Hepatocyte (in vitro differentiated cells): ENCODE measurements around the gene PROM2.

ENCODE experiments used
- CTCF ChIP-seq: fragments of 200-600 bp; sonication (generic); IDR thresholded peaks from 2 replicates; pipeline ENCODE4 v1.5.1; 2016; ENCODE audit warnings: antibody characterized with exemption, mild to moderate bottlenecking; ENCODE audit not compliant: poor library complexity
- EZH2 ChIP-seq: fragments of 200-600 bp; sonication (generic); IDR thresholded peaks from 2 replicates; pipeline ENCODE4 v1.6.1; 2016; ENCODE audit warnings: antibody characterized with exemption, mild to moderate bottlenecking, borderline replicate concordance
- EZH2phosphoT487 ChIP-seq: fragments of 200-600 bp; sonication (generic); IDR thresholded peaks from one replicate; pipeline ENCODE4 v1.6.1; 2018; ENCODE audit warnings: antibody characterized with exemption, mild to moderate bottlenecking, low read depth, moderate library complexity; ENCODE audit not compliant: unreplicated experiment, severe bottlenecking

GRCh38 chr2:95329401-95329800 lies 55.2 kb downstream of the PROM2 start:
- TF ChIP-seq CTCF (no peak), EZH2 (no peak), EZH2phosphoT487 (no peak)
